ENCODE data around the gene LEF1. TPM values are rescaled to one million over a fixed set of nuclear protein-coding genes. Genes with fewer than 3 reads are reported as not detected.

Gene LEF1
- total and polyA plus RNA-seq, 2 experiments from 2014 or later: 0.50 to 0.73 TPM

- TF ChIP-seq ZNF462 (CRISPR knock-in tag; IDR thresholded peaks at IDR 0.05) (no peak), ZNF331 (CRISPR knock-in tag; IDR thresholded peaks at IDR 0.05; ENCODE audit: low read depth) (no peak), POLR2AphosphoS5 (IDR thresholded peaks at IDR 0.05; ENCODE audit: low read depth) (no peak), REST (IDR thresholded peaks at IDR 0.05; ENCODE audit: unreplicated experiment) (no peak), CREB1 (CRISPR knock-in tag; IDR thresholded peaks at IDR 0.05; ENCODE audit: low read depth) (no peak)
Observed at GRCh38 chr4:108109111-108109510, 59.6 kb downstream of the LEF1 start (continued).

Data from GM23338 (cell line).